Measurements from ENCODE around the gene DPH2.

- no peak for TF ChIP-seq CSDC2 (CRISPR knock-in tag; IDR thresholded peaks at IDR 0.05)
- no peak for TF ChIP-seq TSHZ2 (CRISPR knock-in tag; IDR thresholded peaks at IDR 0.05)
- TF ChIP-seq PATZ1 (CRISPR knock-in tag; IDR thresholded peaks at IDR 0.05; ENCODE audit: borderline replicate concordance) = no peak
- TF ChIP-seq ZNF8 (CRISPR knock-in tag; IDR thresholded peaks at IDR 0.05) = no peak
- no peak for TF ChIP-seq ZNF565 (CRISPR knock-in tag; conservative IDR thresholded peaks at IDR 0.05; ENCODE audit: low read depth)
- TF ChIP-seq POU6F1 (CRISPR knock-in tag; IDR thresholded peaks at IDR 0.05; ENCODE audit: borderline replicate concordance, low read depth) = no peak
- TF ChIP-seq BACH2 (CRISPR knock-in tag; IDR thresholded peaks at IDR 0.05; ENCODE audit: borderline replicate concordance) = no peak
- TF ChIP-seq PPARA (CRISPR knock-in tag; IDR thresholded peaks at IDR 0.05; ENCODE audit: borderline replicate concordance) = no peak
- no peak for TF ChIP-seq TOX (CRISPR knock-in tag; IDR thresholded peaks at IDR 0.05; ENCODE audit: borderline replicate concordance)
- no peak for TF ChIP-seq ARNTL (CRISPR knock-in tag; IDR thresholded peaks at IDR 0.05; ENCODE audit: borderline replicate concordance, low read depth)
- TF ChIP-seq ZFP30 (CRISPR knock-in tag; IDR thresholded peaks at IDR 0.05) = no peak
- no peak for TF ChIP-seq ZC3H10 (CRISPR knock-in tag; IDR thresholded peaks at IDR 0.05)
- TF ChIP-seq TCF4 (CRISPR knock-in tag; IDR thresholded peaks at IDR 0.05; ENCODE audit: borderline replicate concordance) = no peak
- TF ChIP-seq ISL1 (CRISPR knock-in tag; IDR thresholded peaks at IDR 0.05) = no peak
Measured at GRCh38 chr1:43962324-43962723, 7.5 kb upstream of the DPH2 start.
